HepG2 (cell line): ENCODE measurements around the gene RILPL1. TPM values are rescaled to one million over a fixed set of nuclear protein-coding genes. Genes with fewer than 3 reads are reported as not detected.

Experiments
- EEA1 ChIP-seq: sonication (generic); formaldehyde crosslinking; IDR thresholded peaks from 2 replicates; pipeline ENCODE4 v1.5.1; 2020; ENCODE audit warnings: mild to moderate bottlenecking, missing genetic modification reagents, borderline replicate concordance
- HDAC2 ChIP-seq: sonication (generic); formaldehyde crosslinking; IDR thresholded peaks from 2 replicates; pipeline ENCODE4 v1.4.0; 2020; ENCODE audit warnings: missing genetic modification reagents
- JUNB ChIP-seq: sonication (generic); formaldehyde crosslinking; IDR thresholded peaks from 2 replicates; pipeline ENCODE4 v1.8.0; 2022; ENCODE audit warnings: missing genetic modification reagents, mild to moderate bottlenecking, borderline replicate concordance
- SIX1 ChIP-seq: sonication (generic); formaldehyde crosslinking; IDR thresholded peaks from 2 replicates; pipeline ENCODE4 v1.4.0; 2020; ENCODE audit warnings: missing genetic modification reagents, borderline replicate concordance
- SRSF9 ChIP-seq: fragments of 200-400 bp; formaldehyde crosslinking; IDR thresholded peaks from 2 replicates; pipeline ENCODE4 v1.6.1; 2018; ENCODE audit warnings: borderline replicate concordance, mild to moderate bottlenecking, low read depth, low read length; ENCODE audit not compliant: insufficient read depth, poor library complexity, severe bottlenecking
- TARDBP ChIP-seq: sonication (generic); formaldehyde crosslinking; IDR thresholded peaks from 2 replicates; pipeline ENCODE4 v1.8.0; 2022; ENCODE audit warnings: mild to moderate bottlenecking, missing genetic modification reagents
- TBX2 ChIP-seq: sonication (generic); formaldehyde crosslinking; IDR thresholded peaks from 2 replicates; pipeline ENCODE4 v1.5.0; 2020; ENCODE audit warnings: missing genetic modification reagents, mild to moderate bottlenecking, borderline replicate concordance
- THYN1 ChIP-seq: sonication (generic); formaldehyde crosslinking; IDR thresholded peaks from 2 replicates; pipeline ENCODE4 v1.8.1; 2023; ENCODE audit warnings: low read depth, mild to moderate bottlenecking, moderate library complexity, missing genetic modification reagents, borderline replicate concordance
- ZNF234 ChIP-seq: sonication (generic); formaldehyde crosslinking; conservative IDR thresholded peaks from 2 replicates; pipeline ENCODE4 v1.5.1; 2020; ENCODE audit warnings: mild to moderate bottlenecking, missing genetic modification reagents
- ZNF3 ChIP-seq: IDR thresholded peaks from 2 replicates; pipeline ENCODE4 v1.7.0; 2017; ENCODE audit warnings: inconsistent platforms
- ZNF367 ChIP-seq: sonication (generic); formaldehyde crosslinking; IDR thresholded peaks from 2 replicates; pipeline ENCODE4 v1.4.0; 2020; ENCODE audit warnings: missing genetic modification reagents, borderline replicate concordance
- ZNF431 ChIP-seq: sonication (generic); formaldehyde crosslinking; IDR thresholded peaks from 2 replicates; pipeline ENCODE4 v1.9.0; 2022; ENCODE audit warnings: missing genetic modification reagents, low read depth, mild to moderate bottlenecking, borderline replicate concordance
- ZNF816 ChIP-seq: sonication (generic); formaldehyde crosslinking; IDR thresholded peaks from 2 replicates; pipeline ENCODE4 v1.8.0; 2022; ENCODE audit warnings: missing genetic modification reagents, mild to moderate bottlenecking, borderline replicate concordance
- polyA plus RNA-seq, 8 experiments: library from polyadenylated mRNA; depleted of rRNA in 3 of 8; stranded (reverse) in 7 of 8; unstranded in 1 of 8; fragments of >200 nt; fragmentation: Illumina TruSeq in 4 of 8; extraction: Trizol in 4 of 8; gene quantifications; 2 replicates each; pipeline versions ENCODE4 v1.2.1 to v1.2.3, GENCODE V29; 2011 to 2016; ENCODE audit warnings: low read depth in 4 of 8, missing spikeins in 1 of 8, mixed read lengths in 1 of 8; ENCODE audit not compliant: insufficient read depth in 1 of 8
- total RNA-seq, 5 experiments: library from RNA; depleted of rRNA; stranded (reverse); fragments of >200 nt; fragmentation: Illumina TruSeq; extraction: Trizol; gene quantifications; 2 replicates each; pipeline ENCODE4 v1.2.3, GENCODE V29; 2016; ENCODE audit warnings: low read depth in 1 of 5
- TF ChIP-seq, protein P1 (sequence below): IDR thresholded peaks from 2 replicates; pipeline ENCODE4 v1.6.1; 2016; ENCODE audit warnings: control low read depth
- TF ChIP-seq, protein P2 (sequence below): sonication (generic); formaldehyde crosslinking; IDR thresholded peaks from 2 replicates; pipeline ENCODE4 v1.8.1; 2023; ENCODE audit warnings: mild to moderate bottlenecking, moderate library complexity, missing genetic modification reagents
- TF ChIP-seq, protein P3 (sequence below): sonication (generic); formaldehyde crosslinking; IDR thresholded peaks from 2 replicates; pipeline ENCODE4 v1.4.0; 2020; ENCODE audit warnings: missing genetic modification reagents, borderline replicate concordance
- TF ChIP-seq, protein P4 (sequence below): IDR thresholded peaks from 2 replicates; pipeline ENCODE4 v1.6.1; 2016; ENCODE audit warnings: mild to moderate bottlenecking, missing biosample characterization, missing genetic modification reagents
- TF ChIP-seq, protein P5 (sequence below): sonication (generic); formaldehyde crosslinking; IDR thresholded peaks from 2 replicates; pipeline ENCODE4 v1.5.1; 2020; ENCODE audit warnings: mild to moderate bottlenecking, missing genetic modification reagents, moderate library complexity
- TF ChIP-seq, protein P6 (sequence below): sonication (generic); formaldehyde crosslinking; IDR thresholded peaks from 2 replicates; pipeline ENCODE4 v1.8.1; 2023; ENCODE audit warnings: mild to moderate bottlenecking, inconsistent platforms, moderate library complexity, missing genetic modification reagents, borderline replicate concordance

The RILPL1 gene
- total and polyA plus RNA-seq, 2 of the 13 experiments (the other 11 are each of a cell fraction or from before 2014, with no cell fraction given) = 5.8 to 28.4 TPM

DNA sequence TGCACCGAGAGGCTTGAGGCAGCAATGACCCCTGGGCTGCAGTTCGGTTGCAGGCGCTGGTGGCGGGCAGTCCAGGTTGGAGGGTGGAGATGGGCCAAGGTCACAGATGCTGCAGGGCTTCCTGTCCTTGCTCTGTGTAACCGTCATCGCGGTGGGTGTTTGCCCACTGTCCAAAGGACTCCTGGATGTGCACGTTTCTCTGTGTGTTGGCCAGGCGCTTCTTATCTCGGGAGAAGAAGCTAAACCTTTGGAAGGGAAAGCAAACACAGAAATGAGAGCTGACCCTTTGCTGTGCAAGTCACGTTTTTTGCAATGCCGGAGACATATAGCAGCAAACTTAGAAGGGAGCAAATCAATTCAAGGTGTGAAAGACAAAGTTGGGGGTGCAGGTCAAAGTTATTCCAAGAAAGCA, 61.1 kb downstream of the RILPL1 start (continued):
- TF ChIP-seq EEA1 (no peak), ZNF816 (CRISPR knock-in tag) (no peak), ZNF3 (CRISPR knock-in tag) (no peak), ZNF234 (CRISPR knock-in tag) (no peak), HDAC2 (CRISPR knock-in tag) (peak; percentile 98), ZNF367 (CRISPR knock-in tag) (no peak), SRSF9 (no peak), TARDBP (CRISPR knock-in tag) (peak; percentile 92; the same call in 1 of the 2 replicates), SIX1 (CRISPR knock-in tag) (peak; percentile 65; the same call in 1 of the 2 replicates), THYN1 (CRISPR knock-in tag) (no peak), JUNB (CRISPR knock-in tag) (0 out of 2 replicates have a peak, but pooled peaks have one; percentile 49), ZNF431 (CRISPR knock-in tag) (peak; percentile 84; the same call in 1 of the 2 replicates), TBX2 (CRISPR knock-in tag) (peak; percentile 95)
- TF ChIP-seq, protein P1, sequence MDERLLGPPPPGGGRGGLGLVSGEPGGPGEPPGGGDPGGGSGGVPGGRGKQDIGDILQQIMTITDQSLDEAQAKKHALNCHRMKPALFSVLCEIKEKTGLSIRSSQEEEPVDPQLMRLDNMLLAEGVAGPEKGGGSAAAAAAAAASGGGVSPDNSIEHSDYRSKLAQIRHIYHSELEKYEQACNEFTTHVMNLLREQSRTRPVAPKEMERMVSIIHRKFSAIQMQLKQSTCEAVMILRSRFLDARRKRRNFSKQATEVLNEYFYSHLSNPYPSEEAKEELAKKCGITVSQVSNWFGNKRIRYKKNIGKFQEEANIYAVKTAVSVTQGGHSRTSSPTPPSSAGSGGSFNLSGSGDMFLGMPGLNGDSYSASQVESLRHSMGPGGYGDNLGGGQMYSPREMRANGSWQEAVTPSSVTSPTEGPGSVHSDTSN = peak; percentile 28; the same call in 1 of the 2 replicates
- TF ChIP-seq, protein P2, sequence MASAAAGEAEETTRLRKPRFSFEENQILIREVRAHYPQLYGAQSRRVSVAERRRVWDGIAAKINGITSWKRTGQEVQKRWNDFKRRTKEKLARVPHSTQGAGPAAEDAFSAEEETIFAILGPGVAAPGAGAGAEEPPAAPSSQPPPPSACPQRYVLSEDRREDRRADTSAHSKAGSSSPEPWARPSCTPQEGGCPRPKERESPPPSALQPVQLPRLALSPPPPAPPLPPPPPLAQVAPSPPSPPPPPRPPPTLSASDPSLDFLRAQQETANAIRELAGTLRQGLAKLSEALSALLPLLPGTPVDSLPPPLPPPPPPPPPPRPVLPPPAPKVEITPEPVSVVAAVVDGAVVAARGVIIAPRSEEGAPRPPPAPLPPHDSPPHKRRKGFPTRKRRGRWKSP (CRISPR knock-in tag) = 0 out of 2 replicates have a peak, but pooled peaks have one; percentile 32
- TF ChIP-seq, protein P3, sequence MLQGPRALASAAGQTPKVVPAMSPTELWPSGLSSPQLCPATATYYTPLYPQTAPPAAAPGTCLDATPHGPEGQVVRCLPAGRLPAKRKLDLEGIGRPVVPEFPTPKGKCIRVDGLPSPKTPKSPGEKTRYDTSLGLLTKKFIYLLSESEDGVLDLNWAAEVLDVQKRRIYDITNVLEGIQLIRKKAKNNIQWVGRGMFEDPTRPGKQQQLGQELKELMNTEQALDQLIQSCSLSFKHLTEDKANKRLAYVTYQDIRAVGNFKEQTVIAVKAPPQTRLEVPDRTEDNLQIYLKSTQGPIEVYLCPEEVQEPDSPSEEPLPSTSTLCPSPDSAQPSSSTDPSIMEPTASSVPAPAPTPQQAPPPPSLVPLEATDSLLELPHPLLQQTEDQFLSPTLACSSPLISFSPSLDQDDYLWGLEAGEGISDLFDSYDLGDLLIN = peak; percentile 40; the same call in 1 of the 2 replicates
- TF ChIP-seq, protein P4, sequence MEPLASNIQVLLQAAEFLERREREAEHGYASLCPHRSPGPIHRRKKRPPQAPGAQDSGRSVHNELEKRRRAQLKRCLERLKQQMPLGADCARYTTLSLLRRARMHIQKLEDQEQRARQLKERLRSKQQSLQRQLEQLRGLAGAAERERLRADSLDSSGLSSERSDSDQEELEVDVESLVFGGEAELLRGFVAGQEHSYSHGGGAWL (CRISPR knock-in tag) = 0 out of 2 replicates have a peak, but pooled peaks have one; percentile 43
- TF ChIP-seq, protein P5, sequence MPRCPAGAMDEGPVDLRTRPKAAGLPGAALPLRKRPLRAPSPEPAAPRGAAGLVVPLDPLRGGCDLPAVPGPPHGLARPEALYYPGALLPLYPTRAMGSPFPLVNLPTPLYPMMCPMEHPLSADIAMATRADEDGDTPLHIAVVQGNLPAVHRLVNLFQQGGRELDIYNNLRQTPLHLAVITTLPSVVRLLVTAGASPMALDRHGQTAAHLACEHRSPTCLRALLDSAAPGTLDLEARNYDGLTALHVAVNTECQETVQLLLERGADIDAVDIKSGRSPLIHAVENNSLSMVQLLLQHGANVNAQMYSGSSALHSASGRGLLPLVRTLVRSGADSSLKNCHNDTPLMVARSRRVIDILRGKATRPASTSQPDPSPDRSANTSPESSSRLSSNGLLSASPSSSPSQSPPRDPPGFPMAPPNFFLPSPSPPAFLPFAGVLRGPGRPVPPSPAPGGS (CRISPR knock-in tag) = 0 out of 2 replicates have a peak, but pooled peaks have one; percentile 26
- TF ChIP-seq, protein P6, sequence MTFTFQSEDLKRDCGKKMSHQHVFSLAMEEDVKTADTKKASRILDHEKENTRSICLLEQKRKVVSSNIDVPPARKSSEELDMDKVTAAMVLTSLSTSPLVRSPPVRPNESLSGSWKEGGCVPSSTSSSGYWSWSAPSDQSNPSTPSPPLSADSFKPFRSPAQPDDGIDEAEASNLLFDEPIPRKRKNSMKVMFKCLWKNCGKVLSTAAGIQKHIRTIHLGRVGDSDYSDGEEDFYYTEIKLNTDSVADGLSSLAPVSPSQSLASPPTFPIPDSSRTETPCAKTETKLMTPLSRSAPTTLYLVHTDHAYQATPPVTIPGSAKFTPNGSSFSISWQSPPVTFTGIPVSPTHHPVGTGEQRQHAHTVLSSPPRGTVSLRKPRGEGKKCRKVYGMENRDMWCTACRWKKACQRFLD (CRISPR knock-in tag) = no peak
